SK-N-MC (cell line): ENCODE measurements around the gene TUBA8.
"Not testable (repeated sequence)": the region's sequence is repeated elsewhere in the genome, so short reads cannot be mapped to it uniquely, and the experiment has no call there.

Source experiments
- DNase-seq: peaks from one replicate; pipeline ENCODE4 v3.0.0-alpha.2; 2011; ENCODE audit warnings: low read depth, low spot score
- H3K27ac ChIP-seq: fragments of 200-600 bp; sonication (generic); 2 replicates; pipeline ENCODE4 v1.5.1; 2016; ENCODE audit warnings: mixed run types
- H3K36me3 ChIP-seq: fragments of 200-600 bp; sonication (generic); 2 replicates; pipeline ENCODE4 v1.6.1; 2017; ENCODE audit warnings: antibody characterized with exemption, low read length, mixed read lengths; ENCODE audit not compliant: insufficient read depth
- H3K4me3 ChIP-seq: fragments of 200-600 bp; sonication (generic); 2 replicates; pipeline ENCODE4 v1.5.1; 2016
- H3K9ac ChIP-seq: fragments of 200-600 bp; sonication (generic); 2 replicates; pipeline ENCODE4 v1.8.0; 2017; ENCODE audit warnings: mixed run types, mixed read lengths; ENCODE audit not compliant: insufficient read length
- H3K9me3 ChIP-seq: fragments of 200-600 bp; sonication (generic); 2 replicates; pipeline ENCODE4 v1.6.1; 2017; ENCODE audit warnings: low read depth, mild to moderate bottlenecking, antibody characterized with exemption, low read length, moderate library complexity, mixed read lengths
- EZH2 ChIP-seq: fragments of 200-600 bp; sonication (generic); IDR thresholded peaks from one replicate; pipeline ENCODE4 v1.6.1; 2017; ENCODE audit warnings: antibody characterized with exemption
- FOXP2 ChIP-seq: optimal IDR thresholded peaks from 2 replicates; pipeline ENCODE3; 2011; ENCODE audit warnings: mild to moderate bottlenecking, moderate library complexity; ENCODE audit not compliant: insufficient read depth; ENCODE audit errors: extremely low read length, control extremely low read depth
- POLR2AphosphoS5 ChIP-seq: IDR thresholded peaks from 2 replicates; pipeline ENCODE4 v1.6.1; 2012; ENCODE audit warnings: mild to moderate bottlenecking, low read depth, low read length, borderline replicate concordance

The TUBA8 gene

DNA sequence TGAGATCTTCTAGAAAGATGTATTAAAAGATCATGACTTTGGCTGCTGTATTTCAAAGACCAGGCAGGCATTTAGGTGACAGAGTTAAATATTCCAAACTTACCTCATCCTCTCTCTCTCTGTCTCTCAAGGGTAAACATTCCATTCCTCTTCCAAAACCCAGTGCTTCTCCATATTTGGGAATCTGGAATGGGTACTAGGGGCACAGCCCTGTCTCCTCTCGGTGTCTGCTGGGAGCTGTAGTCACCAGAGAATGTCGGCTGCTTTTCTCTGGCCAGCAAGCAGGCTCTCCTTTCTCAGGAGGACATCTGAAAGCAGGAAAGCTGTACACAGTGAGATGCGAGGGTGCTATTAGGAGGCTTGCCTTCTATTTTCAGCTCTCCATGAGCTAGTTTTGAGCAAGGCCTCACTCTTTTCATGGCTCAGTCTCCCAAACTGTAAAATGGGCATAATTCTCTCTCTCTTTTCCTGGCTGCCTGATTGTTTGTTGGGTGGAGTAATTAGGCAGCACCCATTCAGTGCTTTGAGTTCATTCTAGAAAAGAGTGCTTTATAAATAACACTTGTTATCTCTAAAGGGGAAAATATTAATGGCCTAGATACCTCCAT, 42.1 kb upstream of the TUBA8 start:
- DNase-seq, result no peak
- no peak overlapping the region for H3K4me3 ChIP-seq
- H3K9ac ChIP-seq, result no peak overlapping the region
- no peaks in the 10 kb centered on the region for H3K9me3 ChIP-seq
- no peaks in the 10 kb centered on the region for H3K36me3 ChIP-seq
- no peak for TF ChIP-seq FOXP2
- no peak for TF ChIP-seq EZH2
- TF ChIP-seq POLR2AphosphoS5, result no peak
- H3K27ac ChIP-seq, result no peak overlapping the region

DNA sequence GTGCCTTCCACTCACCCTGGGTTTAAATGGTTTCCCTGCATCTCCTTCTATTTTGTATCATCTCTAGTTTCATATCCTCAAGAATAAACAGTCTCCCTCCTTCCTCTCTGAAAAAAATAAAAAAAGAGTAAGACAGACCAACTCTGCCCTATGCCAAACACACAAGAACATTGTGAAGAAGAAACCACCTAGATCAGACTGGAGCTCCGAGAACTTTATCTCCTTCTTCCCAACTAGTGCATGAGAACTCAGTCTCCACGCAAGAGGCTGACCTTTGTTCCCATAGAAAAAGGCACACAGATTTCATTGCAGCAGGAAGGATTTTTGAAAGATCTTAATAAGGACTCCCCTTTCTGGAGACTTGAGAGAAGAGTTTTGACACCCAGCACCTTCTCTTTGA, 41.6 kb upstream of the TUBA8 start:
- TF ChIP-seq POLR2AphosphoS5 (no peak), FOXP2 (no peak), EZH2 (no peak)
- Histone ChIP-seq H3K4me3 (no peak overlapping the region), H3K9me3 (no peaks in the 10 kb centered on the region), H3K27ac (no peak overlapping the region), H3K9ac (no peak overlapping the region), H3K36me3 (no peaks in the 10 kb centered on the region)
- DNase-seq, result no peak

DNA sequence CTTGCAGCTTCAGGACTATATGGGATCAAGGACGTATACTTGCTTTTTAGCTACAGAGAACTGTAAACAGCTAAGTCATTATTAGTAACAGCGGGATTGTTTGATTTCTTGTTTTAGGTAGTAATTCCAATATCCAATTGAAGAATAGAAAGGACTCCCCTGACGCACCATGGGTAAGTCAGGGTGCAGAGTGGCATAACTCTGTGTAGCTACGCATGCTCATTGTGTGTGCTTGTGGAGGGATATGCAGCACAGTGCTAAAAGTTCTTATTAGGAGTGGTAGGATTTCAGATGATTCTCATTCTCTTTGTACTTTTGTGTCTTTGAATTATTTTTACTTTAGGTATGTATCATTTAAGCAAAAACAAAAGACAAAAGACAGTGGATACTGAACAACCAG, 40.6 kb upstream of the TUBA8 start:
- DNase-seq, result no peak
- TF ChIP-seq POLR2AphosphoS5 (no peak), EZH2 (no peak), FOXP2 (no peak)
- H3K36me3 ChIP-seq, result no peaks in the 10 kb centered on the region
- H3K9me3 ChIP-seq, result no peaks in the 10 kb centered on the region
- no peak overlapping the region for H3K27ac ChIP-seq
- H3K4me3 ChIP-seq, result no peak overlapping the region
- no peak overlapping the region for H3K9ac ChIP-seq

DNA sequence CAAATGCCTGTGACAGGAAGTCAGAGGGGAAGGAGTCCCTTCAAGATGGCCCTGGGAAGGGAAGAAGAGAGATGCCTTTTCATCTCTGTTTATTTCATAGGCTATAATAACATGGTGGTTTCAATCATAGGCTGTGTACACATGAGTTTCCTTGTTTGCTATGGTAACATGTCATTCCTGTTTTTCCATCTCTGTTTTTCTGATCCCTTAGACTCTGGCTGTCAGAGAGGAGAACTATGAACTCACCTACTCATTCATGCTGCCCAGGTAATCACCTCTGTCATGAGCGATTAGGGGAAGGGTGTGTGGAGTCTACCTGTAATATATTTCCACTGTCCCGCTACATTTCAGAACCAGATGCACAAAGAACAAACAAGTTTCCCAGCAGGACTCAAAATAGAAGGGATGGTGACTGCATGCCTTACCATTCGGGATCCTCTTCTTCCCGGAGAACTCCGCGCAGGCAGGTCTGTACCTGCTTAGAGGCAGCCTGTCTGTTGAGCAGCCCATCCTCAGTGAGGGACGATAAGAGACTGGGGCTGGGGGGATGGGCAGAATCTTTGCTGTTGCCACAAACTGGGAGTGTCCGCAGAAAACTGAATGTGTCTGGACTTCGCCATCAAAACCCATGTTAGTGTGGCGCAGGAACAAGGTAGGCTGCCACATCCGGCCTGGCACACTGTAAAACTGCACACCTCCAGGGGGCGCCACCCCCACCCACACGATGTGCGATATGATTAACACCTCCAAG, 39.9 kb upstream of the TUBA8 start:
- no peak overlapping the region for H3K9ac ChIP-seq
- H3K9me3 ChIP-seq, result no peaks in the 10 kb centered on the region
- no peaks in the 10 kb centered on the region for H3K36me3 ChIP-seq
- H3K27ac ChIP-seq, result no peak overlapping the region
- H3K4me3 ChIP-seq, result no peak overlapping the region
- no peak for DNase-seq
- no peak for TF ChIP-seq POLR2AphosphoS5
- TF ChIP-seq EZH2, result no peak

DNA sequence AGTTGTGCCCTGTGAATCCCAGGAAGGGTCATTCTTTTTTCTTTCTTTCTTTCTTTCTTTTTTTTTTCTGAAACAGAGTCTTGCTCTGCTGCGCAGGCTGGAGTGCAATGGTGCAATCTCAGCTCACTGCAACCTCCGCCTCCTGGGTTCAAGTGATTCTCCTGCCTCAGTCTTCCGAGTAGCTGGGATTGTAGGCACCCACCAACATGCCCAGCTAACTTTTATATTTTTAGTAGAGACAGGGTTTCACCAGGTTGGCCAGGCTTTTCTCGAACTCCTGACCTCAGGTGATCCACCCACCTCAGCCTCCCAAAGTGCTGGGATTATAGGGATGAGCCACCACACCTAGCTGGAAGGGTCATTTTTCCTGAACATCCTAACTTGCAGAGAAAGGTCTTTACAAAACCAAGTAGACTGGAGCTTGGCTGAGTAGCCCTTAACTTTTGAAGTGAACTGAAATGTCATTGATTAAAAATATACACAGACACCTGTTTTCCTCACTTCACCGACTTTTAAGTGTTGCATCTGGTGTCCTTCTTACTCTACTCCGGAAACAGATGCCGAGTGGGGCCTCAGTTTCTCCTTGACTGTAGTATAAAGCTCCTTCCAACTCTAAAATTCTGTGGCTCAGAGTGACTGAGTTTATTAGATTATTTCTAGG, 39.2 kb upstream of the TUBA8 start:
- not testable (repeated sequence) for DNase-seq, H3K4me3 ChIP-seq, H3K9ac ChIP-seq, H3K27ac ChIP-seq, H3K36me3 ChIP-seq, H3K9me3 ChIP-seq

DNA sequence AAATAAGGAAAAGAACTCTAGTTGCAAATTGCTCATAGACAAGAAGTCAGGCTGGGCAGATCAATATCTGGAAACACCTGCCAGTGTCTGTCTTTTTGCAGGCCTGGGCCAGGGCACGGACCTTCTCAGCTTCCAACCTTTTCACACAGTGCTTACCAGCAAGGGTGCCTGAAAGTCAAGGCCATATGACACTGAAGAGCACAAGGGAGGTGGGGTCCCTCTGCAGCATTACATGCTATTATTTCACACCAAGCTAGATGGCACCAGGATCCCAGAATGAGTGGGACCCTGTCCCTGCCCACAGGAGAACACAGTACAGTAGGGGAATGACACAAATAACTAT, 38.7 kb upstream of the TUBA8 start:
- Histone ChIP-seq H3K9ac (no peak overlapping the region), H3K27ac (no peak overlapping the region), H3K4me3 (no peak overlapping the region), H3K36me3 (no peaks in the 10 kb centered on the region), H3K9me3 (no peaks in the 10 kb centered on the region)
- TF ChIP-seq FOXP2 (no peak), POLR2AphosphoS5 (no peak), EZH2 (no peak)
- no peak for DNase-seq

DNA sequence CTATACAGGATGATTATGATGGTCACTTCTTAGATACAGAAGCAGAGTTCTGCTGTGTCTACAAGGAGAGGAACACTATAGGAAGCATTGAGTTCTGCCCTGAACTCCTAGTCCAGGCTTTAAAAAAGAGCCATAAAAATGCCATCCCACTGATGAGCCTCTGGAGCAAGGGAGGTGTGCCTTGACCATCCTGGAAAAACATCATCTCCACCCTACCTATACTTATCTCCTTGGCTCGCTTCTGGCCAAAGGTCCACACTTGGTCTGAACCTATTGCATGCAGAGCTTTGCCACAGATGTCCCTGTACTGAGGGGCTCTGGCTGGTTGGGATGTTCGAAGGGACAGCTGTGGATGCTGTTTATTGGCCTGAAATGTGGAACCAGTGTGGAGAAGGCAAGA, 37.1 kb upstream of the TUBA8 start:
- no peak overlapping the region for H3K27ac ChIP-seq
- H3K9ac ChIP-seq, result no peak overlapping the region
- no peaks in the 10 kb centered on the region for H3K9me3 ChIP-seq
- TF ChIP-seq FOXP2 (no peak), EZH2 (no peak), POLR2AphosphoS5 (no peak)
- H3K4me3 ChIP-seq, result no peak overlapping the region
- DNase-seq, result no peak
- H3K36me3 ChIP-seq, result no peaks in the 10 kb centered on the region

DNA sequence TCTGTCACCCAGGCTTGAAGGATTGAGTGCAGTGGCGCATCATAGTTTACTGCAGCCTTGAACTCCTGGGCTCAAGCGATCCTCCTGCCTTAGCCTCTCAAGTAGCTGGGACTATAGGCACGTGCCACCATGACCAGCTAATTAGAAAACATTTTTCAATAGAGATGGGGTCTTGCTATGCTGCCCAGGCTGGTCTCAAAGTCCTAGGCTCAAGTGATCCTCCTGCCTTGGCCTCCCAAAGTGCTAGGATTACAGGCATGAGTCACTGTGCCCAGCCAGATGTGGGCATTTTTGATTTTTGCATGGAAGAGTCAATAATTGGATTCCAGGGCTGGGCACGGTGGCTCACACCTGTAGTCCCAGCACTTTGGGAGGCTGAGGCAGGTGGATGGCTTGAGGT, 36.7 kb upstream of the TUBA8 start:
- not testable (repeated sequence) for H3K36me3 ChIP-seq, DNase-seq, H3K27ac ChIP-seq, H3K4me3 ChIP-seq, H3K9me3 ChIP-seq, H3K9ac ChIP-seq

DNA sequence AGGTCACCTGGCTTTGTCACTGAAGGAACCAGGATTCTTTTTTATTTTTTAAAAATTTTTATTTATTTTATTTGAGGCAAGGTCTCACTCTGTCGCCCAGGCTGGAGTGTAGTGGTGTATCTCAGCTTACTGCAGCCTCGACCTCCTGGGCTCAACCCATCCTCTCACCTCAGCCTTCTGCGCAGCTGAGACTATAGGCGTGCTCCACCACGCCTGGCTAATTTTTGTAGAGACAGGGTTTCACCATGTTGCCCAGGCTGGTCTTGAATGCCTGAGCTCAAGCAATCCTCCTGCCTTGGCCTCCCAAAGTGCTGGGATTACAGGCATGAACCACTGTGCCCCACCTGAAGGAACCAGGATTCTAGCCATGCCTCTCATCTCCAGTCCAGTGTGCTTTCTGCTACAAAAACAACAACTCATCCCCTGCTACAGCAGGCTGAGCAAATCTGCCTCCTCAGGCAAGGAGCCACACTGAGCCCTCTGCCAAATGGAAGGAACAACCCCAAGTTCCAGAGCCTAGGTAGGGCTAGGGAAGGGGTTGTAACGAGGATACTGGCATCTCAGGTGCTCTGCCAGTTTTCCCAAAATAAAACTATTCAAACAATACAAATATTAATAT, 35.4 kb upstream of the TUBA8 start:
- DNase-seq, result no peak
- no peak overlapping the region for H3K4me3 ChIP-seq
- TF ChIP-seq EZH2, result no peak
- no peak for TF ChIP-seq POLR2AphosphoS5
- no peak for TF ChIP-seq FOXP2
- H3K9ac ChIP-seq, result peak overlapping the region; percentile 21
- no peak overlapping the region for H3K27ac ChIP-seq
- peaks cover 10% of the 10 kb centered on the region; the same call in 1 of the 2 replicates for H3K36me3 ChIP-seq
- no peaks in the 10 kb centered on the region for H3K9me3 ChIP-seq
